Thyroid gland (tissue), 4 donors: ENCODE measurements around the gene PRPF8.
"Not testable (repeated sequence)": the region's sequence is repeated elsewhere in the genome, so short reads cannot be mapped to it uniquely, and the experiment has no call there.

Source experiments
- POLR2A ChIP-seq, 2 donors: fragments of 450-650 bp; IDR thresholded peaks; one replicate each; pipeline ENCODE4 v1.6.1; 2017; ENCODE audit warnings: antibody characterized with exemption in 2 of 2, mild to moderate bottlenecking in 2 of 2, moderate library complexity in 1 of 2
- TF ChIP-seq, protein P1 (sequence below), 6 experiments: fragments of 200-600 bp in 3 of 6; fragments of 450-650 bp in 3 of 6; sonication (generic) in 3 of 6; IDR thresholded peaks; one replicate each; pipeline ENCODE4 v1.5.1; 2016 to 2019; ENCODE audit warnings: antibody characterized with exemption in 6 of 6, mild to moderate bottlenecking in 2 of 6, inconsistent platforms in 1 of 6, moderate library complexity in 1 of 6

DNA sequence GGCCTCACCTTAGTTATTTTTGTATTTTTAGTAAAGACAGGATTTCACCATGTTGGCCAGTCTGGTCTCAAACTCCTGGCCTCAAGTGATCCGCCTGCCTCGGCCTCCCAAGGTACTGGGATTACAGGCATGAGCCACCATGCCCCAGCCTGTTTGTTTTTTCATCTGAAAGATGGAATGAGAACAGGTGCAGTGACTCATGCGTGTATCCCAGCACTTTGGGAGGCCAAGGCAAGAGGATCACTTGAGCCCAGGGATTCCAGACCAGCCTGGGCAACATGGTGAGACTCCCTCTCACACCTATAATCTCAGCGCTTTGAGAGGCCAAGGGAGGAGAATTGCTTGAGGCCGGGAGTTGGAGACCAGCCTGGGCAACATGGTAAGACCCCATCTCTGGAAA is 15.2 kb upstream of the PRPF8 start:
- TF ChIP-seq, protein P1, sequence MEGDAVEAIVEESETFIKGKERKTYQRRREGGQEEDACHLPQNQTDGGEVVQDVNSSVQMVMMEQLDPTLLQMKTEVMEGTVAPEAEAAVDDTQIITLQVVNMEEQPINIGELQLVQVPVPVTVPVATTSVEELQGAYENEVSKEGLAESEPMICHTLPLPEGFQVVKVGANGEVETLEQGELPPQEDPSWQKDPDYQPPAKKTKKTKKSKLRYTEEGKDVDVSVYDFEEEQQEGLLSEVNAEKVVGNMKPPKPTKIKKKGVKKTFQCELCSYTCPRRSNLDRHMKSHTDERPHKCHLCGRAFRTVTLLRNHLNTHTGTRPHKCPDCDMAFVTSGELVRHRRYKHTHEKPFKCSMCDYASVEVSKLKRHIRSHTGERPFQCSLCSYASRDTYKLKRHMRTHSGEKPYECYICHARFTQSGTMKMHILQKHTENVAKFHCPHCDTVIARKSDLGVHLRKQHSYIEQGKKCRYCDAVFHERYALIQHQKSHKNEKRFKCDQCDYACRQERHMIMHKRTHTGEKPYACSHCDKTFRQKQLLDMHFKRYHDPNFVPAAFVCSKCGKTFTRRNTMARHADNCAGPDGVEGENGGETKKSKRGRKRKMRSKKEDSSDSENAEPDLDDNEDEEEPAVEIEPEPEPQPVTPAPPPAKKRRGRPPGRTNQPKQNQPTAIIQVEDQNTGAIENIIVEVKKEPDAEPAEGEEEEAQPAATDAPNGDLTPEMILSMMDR (IDR thresholded peaks at IDR 0.05), result not testable (repeated sequence)
- TF ChIP-seq POLR2A (IDR thresholded peaks at IDR 0.05), result not testable (repeated sequence)
